Kidney glomerular epithelial cell (primary cell): ENCODE measurements around the gene PPP1CA.
"Not testable (repeated sequence)": the region's sequence is repeated elsewhere in the genome, so short reads cannot be mapped to it uniquely, and the experiment has no call there.

Experiments
- DNase-seq: peaks from one replicate; lab custom pipeline; 2025; lab: John Stamatoyannopoulos, UW

The PPP1CA gene

DNA sequence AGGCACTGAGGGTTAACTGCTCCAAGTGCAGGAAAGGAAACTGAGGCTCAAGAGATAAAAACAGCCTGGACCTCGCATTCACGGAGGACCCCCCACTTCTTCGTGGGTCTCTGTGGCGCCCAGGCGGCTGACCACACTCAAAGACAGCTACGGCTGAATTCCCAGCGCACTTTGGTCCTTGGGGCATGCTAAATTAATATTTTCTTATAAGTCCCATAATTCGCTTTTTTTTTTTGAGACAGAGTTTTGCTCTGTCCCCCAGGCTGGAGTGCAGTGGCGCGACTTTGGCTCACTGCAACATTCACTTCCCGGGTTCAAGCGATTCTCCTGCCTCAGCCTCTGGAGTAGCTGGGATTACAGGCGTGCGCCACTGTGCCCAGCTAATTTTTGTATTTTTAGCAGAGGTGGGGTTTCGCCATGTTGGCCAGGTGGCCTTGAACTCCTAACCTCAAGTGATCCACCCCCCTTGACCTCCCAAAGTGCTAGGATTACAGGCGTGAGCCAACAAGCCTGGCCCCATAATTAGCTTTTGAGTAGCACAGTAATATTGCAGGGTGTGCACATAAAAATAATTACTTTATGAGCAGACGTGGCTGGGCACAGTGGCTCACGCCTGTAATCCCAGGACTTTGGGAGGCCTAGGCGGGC, 658 bp upstream of the PPP1CA start:
- DNase-seq = not testable (repeated sequence)

DNA sequence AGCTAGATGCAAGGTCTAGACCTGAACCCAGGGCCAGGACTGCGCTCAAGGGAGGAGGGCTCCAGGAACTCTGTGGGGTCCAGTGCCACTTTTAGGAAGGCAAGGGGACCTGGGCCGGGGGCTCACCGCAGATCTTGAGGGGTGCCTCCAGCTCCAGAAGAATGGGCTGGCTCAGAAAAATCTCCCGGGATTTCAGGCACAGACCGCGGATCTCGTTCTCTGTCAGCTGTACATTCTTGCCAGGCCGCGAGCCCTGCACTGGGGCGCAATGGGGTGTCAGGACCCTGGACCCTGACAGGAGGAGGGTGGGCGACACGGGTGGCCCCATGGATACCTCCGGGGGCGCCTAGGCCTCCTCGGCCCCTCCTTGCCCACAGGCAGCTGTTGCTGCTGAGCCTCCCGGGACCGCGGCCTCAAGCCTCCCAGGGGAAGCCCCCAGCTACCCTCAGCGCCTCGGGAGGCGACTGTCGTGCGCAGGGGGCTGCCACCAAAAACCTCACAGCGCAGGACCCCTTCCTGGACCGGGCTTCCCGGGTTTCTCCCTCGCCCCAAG, 640 bp downstream of the PPP1CA start:
- no peak for DNase-seq

GRCh38 chr11:67400251-67400941, 1.3 kb downstream of the PPP1CA start:
- DNase-seq = no peak

DNA sequence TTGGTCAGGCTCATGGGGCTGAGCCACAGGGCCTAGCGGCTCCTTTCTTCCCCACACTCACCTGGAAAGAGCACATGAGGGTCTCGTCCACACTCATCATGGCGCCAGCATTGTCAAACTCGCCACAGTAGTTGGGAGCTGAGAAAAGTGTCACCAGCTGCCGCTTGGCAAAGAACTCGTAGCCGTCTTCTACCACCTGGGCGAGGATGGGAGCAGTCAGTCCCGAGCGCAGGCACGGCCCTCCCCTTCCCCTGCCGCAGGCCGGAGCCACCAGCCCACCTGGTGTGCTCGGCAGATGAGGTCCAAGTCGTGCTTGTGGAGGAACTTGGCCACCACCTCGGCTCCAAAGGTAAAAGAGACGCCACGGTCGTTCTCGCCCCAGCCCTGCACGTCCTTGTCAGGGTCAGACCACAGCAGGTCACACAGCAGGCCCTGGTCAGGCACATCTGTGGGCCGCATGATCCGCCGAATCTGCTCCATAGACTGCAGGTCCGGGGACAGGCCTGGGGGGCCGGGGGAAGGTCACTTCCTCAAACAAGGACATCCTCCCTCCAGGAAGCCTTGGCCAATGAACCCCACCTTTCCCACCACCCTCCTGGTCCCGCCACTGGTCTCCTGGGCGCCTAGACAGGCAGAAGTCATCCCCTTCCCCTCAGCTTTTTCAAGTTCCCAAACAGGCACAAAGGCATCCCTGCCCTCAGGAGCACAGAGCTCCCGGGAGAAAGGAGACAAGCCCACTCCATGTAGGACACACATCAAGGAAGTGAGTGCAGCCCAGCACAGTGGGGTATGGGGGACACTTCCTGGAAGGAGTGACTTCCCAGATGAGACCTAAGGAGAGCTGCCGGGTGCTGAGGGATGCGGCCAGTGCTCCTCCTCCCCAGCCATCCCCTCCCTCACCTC, 2.7 kb downstream of the PPP1CA start:
- DNase-seq = no peak

DNA sequence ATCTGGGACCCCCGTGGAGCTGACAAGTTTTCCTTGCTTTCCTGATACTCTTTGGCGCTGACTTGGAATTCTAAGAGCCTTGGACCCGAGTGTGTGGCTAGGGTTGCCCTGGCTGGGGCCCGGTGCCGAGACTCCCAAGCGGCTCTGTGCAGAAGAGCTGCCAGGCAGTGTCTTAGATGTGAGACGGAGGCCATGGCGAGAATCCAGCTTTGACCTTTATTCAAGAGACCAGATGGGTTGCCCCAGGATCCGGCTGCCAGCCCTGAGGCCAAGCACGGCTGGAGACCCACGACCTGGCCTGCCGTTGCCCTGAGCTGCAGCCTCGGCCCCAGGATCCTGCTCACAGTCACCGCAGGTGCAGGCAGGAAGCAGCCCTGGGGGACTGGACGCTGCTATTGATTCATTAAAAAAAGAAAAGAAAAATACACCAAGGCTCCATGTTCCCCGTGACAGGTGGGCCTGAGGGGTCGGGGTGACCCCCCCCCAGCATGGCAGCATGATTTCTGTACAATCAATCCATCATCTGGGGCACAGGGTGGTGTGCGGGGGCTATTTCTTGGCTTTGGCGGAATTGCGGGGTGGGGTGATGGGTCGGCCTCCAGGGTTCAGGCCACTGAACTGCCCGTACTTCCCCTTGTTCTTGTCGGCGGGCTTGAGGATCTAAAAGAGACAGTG, 3.5 kb downstream of the PPP1CA start:
- DNase-seq = no peak

DNA sequence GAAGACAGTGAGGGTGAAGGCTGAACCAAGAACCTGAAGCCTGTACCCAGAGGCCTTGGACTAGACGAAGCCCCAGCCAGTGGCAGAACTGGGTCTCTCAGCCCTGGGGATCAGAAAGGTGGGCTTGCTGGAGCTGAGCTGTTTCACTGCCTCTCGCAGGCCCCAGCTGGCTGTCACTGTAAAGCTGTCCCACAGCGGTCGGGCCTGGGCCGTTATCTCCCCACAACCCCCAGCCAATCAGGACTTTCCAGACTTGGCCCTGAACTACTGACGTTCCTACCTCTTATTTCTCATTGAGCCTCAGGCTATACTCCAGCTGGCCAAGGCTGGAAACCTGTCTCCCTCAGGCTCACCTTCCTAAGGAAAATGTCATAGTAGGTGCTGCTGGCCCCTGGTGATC, 4.1 kb downstream of the PPP1CA start:
- DNase-seq = no peak

DNA sequence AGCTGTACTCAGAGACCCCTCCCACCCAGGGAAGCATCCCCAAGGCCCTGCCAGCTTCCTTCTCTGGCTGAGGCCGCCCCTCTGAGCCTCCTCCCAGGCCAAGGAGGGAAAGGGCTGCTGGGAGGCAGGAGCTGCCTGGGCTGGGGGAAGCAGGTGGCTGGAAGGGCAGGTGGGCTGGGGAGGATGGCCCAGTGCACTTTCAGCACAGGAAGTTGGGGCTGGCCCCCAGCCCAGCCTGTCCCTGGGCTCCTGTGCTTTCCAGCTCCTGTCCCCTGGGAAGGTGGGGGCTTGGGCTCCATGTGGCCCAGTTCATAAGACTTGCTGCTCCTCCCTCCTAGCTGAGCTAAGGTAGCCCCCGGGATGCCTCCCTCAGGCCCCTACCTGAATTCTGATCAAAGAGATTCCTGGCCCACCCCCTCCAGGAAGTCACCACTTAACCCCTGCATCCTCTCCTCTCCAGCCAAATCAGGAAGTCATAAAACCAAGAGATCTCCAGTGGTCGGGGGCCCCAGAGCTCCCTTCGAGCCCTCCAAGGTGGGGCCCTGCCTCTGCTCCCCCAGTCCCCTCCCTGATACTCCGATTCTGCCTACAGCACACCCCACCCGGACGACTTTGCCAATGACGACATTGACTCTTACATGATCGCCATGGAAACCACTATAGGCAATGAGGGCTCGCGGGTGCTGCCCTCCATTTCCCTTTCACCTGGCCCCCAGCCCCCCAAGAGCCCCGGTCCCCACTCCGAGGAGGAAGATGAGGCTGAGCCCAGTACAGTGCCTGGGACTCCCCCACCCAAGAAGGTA, 4.9 kb downstream of the PPP1CA start:
- no peak for DNase-seq

DNA sequence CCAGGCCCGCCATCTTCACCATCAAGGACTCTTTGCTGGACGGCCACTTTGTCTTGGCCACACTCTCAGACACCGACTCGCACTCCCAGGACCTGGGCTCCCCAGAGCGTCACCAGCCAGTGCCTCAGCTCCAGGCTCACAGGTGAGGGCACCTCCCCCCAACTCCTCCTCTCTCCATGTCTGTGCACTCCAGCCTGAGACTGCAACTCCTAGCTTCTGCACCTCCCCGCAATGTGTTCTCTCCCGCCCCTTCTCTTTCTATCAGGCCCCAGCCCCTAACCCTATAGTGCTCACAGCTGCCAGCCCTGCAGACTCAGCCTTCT, 5.4 kb downstream of the PPP1CA start:
- DNase-seq = no peak

DNA sequence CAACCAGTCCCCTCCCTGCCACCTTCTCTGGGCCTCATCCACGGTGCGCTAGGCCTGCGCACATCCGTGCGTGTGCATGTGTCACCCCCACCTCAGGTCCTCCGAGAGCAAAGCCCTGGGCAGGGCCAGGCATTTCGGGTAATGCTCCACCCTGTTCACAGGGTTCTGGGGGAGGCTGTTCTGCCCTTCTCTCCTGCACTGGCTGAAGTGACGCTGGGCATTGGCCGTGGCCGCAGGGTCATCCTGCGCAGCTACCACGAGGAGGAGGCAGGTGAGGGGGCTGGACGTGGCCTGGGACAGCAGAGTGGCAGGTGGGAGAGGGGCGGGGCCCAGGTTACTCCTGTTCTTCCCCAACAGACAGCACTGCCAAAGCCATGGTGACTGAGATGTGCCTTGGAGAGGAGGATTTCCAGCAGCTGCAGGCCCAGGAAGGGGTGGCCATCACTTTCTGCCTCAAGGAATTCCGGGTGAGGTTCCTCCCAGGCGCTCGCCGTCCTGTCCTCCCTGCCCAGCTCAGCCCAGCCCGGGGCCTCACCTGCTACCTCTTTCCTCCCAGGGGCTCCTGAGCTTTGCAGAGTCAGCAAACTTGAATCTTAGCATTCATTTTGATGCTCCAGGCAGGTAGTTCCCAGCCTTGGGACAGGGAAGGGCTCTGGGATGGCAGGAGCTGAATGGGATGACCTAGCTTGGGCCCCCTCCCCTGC, 6.0 kb downstream of the PPP1CA start:
- DNase-seq = no peak

DNA sequence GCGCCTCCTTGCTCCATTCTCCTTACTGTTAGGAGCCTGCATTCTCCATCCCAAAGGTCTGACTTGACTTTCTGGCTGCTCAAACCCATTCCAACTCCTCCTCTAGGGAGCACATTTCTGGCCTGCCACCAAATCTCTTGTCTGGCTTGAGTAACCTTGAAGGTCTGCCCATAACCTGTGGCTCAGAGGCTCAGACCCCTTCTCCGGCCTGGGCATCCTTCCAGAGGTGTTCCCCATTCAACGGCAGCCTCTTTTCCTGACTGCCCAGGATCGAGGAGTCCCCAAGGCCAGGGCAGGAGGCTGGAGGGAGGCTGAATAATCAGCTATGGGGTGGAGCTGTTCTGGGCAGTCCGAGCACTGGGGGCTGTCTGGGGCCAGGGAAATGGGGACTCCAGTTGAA, 7.7 kb downstream of the PPP1CA start:
- DNase-seq = no peak

GRCh38 chr11:67393437-67393836, 8.2 kb downstream of the PPP1CA start:
- no peak for DNase-seq

- DNase-seq = no peak
Observed at GRCh38 chr11:67392183-67392715, 9.4 kb downstream of the PPP1CA start.

DNA sequence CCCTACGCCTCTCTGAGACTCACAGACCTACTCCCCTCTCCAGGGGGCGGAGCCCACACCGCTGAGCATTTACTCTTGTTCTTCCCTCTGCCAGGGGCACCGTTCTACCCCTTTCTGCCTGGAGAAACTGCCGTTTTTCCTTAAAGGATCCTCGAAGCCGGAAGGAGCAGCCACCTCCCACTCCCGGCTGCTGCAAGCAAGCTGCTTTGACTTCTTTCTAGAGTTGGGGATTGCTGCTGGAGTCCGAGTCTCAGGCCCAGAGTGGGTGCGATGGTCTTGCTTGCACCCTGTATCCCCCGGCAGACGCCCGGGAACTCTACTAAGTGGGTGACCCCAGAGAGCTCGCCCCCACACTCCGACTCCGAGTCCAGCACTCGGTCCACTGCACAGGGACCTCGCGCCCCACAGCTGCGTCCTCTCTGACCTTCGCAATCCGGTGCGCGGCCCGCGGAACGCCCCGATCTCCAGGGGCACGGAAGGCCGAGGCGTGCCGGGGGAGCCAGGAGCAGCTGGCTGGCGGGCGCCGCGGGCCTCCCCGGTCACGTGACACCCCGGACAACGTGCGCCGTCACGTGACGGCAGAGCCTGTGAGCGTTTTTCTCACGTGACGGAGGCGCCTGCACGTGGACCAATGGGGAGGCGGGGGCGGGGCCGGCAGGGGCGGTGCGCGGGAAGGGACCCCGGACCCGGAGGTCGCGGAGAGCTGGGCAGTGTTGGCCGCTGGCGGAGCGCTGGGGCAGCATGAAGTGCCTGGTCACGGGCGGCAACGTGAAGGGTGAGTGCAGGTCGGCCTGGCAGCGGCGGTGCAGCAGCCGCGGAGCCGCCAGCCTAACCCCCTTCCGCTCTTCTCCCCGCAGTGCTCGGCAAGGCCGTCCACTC, 10.1 kb downstream of the PPP1CA start, which contains the start of gene RAD9A:
Gene RAD9A (plus strand): TSS at position 683 of the 879 bp plus-strand sequence. CDS start 59 bp downstream, at position 742.
- DNase-seq = peak; percentile 68

- DNase-seq = no peak
Observed at GRCh38 chr11:67390947-67391303, 10.7 kb downstream of the PPP1CA start.

DNA sequence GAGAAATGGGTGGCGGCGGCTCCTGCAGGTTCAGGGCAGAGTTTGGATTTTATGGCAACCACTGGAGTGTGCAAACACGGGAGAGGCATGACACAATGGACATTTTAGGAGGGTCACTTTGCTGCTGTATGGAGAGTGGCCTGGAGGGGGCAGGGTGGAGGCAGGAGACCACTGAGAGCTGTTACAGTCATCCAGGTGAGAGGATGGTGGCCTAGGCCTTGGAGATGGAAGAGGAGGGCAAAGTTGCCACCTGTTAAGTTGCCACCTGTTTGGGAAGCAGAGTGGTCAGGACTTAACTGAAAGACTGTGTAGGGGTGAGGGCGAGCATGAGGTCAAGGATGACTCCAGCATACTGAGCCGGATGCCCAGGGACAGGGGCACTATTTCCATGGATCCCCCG, 12.2 kb downstream of the PPP1CA start:
- DNase-seq = no peak

- no peak for DNase-seq
Observed at GRCh38 chr11:67387518-67387917, 14.1 kb downstream of the PPP1CA start.

DNA sequence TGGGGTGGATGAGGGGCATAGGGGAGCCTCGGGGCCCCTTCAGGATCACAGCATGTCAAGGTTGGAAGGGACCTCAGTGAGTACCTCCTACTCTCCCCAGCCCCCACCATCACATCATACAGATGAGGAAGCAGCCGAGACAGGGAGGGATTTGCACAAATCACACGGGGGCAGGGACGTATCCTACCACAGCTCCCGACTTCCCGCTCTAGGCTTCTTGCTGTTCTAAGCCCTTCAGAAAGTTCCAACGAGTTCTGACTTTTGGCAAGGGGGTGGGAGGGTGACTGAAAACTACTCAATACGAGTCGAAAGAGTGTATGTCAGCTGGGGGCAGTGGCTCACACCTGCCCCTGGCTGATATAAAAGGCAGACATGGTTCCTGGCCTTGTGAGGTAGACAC, 14.6 kb downstream of the PPP1CA start:
- no peak for DNase-seq

GRCh38 chr11:67384851-67385366, 16.7 kb downstream of the PPP1CA start:
- peak; percentile 95 for DNase-seq
